Fibroblast of gingiva (primary cell): ENCODE results near the gene LDLRAD3.

Experiments
- DNase-seq: peaks from one replicate; pipeline ENCODE4 v3.0.0-alpha.2; 2011; ENCODE audit warnings: low read depth

The LDLRAD3 gene

GRCh38 chr11:35962369-35963138, 18.7 kb downstream of the LDLRAD3 start:
- no peak for DNase-seq

DNA sequence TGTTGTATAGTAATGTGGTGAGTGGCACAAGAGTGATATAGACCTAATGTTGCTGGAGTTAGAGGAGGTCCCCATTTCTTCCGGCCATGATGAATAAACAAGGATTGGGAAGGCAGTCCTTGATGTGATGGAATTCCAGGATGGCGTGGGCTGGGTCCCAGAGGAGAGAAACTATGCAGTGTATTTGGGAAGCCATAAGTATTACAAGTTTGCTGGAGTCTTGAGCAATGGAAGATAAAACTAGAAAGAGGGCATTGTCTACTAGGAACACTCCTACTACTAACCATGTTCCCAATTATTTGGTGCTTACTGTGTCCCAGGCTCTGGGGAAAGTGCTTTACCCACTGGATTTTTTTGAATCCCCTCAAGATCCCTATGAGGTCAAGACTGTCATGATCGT, 20.0 kb downstream of the LDLRAD3 start:
- DNase-seq, result no peak

DNA sequence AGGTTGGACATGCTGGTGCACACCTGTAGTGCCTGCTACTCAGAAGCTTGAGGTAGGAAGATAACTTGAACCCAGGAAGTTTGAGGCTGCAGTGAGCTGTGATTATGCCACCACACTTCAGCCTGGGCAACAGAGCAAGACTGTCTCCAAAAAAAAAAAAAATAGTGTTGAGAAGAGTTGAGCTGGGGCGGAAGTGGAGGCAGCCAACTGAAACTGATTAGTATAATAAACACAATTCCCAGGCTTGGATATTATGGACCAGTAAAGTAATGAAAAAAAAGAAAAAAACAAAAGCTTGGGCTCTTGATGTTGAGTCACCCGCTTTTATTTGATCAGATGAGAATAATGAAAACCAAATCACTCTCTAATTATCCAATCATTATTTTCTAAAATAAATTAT, 21.0 kb downstream of the LDLRAD3 start:
- DNase-seq, result no peak

DNA sequence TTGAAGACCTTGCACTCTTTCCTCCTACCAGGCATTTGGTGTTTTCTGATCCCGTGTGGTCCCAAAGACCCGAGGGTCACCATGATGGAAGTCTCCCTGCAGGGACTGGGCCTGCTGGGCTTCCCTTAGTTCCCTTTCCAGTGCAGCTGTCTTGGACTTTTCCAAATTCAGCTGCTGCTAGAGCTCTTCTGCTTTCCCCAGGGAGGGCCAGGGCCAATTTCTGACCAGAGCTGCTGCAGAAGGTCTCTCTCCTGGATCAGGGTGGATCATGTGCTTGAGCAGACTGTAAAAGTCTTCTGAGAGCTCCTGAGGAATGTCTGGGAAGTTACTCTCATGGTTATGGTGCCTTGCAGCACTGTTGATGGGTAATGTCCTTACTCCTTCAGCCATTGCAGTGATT, 23.2 kb downstream of the LDLRAD3 start:
- DNase-seq, result no peak

- peak; percentile 29 for DNase-seq
Observed at GRCh38 chr11:35968386-35969088, 24.7 kb downstream of the LDLRAD3 start.

- DNase-seq, result no peak
Observed at GRCh38 chr11:35969089-35970042, 25.5 kb downstream of the LDLRAD3 start.

DNA sequence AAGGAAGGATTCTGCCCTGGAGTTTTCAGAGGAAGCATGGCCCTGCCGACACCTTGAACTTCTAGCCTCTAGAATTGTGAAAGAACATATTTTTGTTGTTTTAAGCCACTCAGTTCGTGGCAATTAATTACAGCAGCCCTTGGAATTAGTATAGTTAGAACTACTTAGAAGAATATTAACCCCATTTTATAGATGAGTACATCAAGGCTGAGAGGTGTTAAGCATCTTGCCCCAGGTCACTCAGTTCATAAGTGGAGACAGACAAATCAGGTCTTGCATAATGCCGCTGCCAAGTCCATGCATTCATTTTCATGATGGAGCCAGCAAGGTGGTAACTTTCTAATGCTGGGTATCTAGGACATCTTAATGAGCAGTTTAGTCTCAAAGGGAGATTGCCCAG, 26.6 kb downstream of the LDLRAD3 start:
- no peak for DNase-seq

- no peak for DNase-seq
Observed at GRCh38 chr11:35971841-35972422, 28.1 kb downstream of the LDLRAD3 start.

GRCh38 chr11:35974882-35975589, 31.2 kb downstream of the LDLRAD3 start:
- peak; percentile 75 for DNase-seq

GRCh38 chr11:35976434-35976833, 32.6 kb downstream of the LDLRAD3 start:
- DNase-seq, result no peak

DNA sequence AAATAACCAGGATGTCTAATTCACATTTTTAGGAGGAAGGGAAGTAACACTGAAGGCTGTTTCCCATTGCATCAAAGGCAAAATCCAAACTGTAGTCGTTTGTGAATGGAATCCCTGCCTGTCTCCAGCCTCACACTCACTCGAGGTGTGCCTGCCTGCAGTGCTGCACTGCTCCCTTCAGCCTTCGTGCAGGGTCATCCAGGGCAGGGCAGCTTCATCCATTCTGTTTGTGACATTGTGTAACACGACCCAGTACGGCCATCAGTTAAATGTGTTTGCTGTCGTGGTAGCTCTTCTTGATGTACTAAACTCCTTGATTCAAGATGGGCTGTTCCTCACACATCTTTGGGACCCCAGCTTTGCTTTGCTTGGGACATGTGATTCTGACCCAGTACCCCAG, 34.3 kb downstream of the LDLRAD3 start:
- DNase-seq, result no peak

DNA sequence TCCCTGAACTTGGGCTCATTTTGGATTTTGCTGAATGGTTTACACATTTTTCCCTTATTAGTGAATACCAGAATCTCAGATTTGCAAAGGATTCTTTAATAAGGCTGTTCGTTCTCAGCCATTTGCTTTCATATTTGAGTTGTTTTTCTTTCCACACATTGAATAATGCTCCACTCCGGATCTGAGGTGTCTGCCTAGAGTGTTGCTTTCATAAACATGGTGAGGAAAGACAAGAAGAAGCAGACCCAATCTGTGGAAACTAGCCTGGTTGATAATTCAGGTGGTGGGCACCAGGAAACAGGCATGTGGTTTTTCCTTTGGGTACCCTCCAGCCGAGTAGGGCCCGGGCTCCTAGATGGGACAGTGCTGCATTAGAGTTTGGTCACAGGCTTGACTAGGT, 35.0 kb downstream of the LDLRAD3 start:
- DNase-seq, result no peak

GRCh38 chr11:35980686-35981390, 37.0 kb downstream of the LDLRAD3 start:
- peak; percentile 83 for DNase-seq

DNA sequence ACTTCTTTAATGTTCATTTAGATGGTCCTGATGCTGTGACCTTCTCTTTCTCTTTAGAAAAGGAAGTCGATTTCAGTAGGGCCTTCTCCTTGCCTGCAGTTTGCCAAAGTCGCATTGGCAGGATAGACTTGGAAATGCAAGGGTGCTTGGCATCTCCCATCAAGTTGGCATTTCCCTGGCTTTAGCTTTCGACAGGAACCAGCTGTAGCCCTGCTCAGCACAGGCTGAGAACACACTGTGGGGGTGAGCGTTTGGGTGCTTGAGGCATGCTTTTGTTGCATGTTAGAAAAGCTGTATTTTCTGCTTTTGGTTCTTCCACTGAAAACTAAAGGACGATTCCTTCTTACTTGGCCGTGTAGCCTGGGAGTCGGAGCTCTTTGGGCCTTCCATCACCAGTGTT, 37.7 kb downstream of the LDLRAD3 start:
- DNase-seq, result peak; percentile 56

GRCh38 chr11:35982061-35982460, 38.2 kb downstream of the LDLRAD3 start:
- DNase-seq, result no peak

- DNase-seq, result peak; percentile 53
Observed at GRCh38 chr11:35983981-35984380, 40.1 kb downstream of the LDLRAD3 start.

GRCh38 chr11:35986947-35987346, 43.1 kb downstream of the LDLRAD3 start:
- DNase-seq, result no peak

DNA sequence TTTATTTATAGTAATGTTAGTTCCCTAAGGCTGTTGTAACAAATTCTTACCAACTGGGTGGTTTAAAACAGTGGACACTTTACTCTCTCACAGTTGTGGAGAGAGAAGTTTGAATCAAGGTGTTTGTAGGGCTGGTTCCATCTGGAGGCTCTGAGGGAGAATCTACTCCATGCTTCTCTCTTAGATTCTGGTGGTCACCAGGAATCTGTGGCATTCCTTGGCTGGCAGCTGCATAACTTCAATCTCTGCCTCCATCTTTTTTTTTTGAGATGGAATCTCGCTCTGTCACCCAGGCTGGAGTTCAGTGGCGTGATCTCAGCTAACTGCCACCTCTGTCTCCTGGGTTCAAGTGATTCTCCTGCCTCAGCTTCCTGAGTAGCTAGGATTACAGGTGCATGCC, 46.3 kb downstream of the LDLRAD3 start:
- no peak for DNase-seq

DNA sequence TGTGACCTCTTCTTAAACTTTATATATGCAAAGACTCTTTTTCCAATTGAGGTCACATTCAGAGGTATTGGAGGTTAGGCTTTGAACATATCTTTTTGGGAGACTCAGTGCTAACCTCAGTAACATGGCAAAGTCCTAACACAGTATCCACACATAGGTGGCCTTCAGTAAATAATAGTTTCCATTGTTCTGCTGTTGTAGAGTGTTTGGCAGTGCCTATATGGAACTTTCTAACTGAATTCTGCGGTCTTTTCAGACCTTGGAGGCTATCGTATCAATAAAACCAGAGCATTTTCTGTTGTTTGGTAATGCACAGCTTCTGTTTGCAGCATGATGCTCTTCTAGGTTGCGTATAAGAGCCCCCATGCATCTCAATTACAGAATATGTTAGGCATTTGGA, 47.0 kb downstream of the LDLRAD3 start:
- no peak for DNase-seq

DNA sequence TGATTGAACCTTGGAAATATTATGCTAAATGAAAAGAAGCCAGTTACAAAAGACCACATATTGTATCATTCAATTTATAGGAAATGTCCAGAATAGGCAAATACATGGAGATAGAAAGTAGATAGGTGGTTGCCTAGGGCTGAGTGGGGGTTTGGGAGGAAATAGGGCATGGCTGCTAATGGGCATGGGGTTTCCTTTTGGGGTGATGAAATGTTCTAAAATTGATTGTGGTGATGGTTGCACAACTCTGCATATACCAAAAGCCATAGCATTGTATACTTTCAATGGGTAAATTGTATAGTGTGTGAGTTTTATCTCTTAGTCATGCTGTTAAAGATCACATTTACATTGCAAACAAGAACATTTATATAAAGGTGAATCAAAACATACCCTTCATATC, 48.7 kb downstream of the LDLRAD3 start:
- no peak for DNase-seq

GRCh38 chr11:35994421-35994820, 50.6 kb downstream of the LDLRAD3 start:
- no peak for DNase-seq
